Mesendoderm (in vitro differentiated cells): ENCODE data around the gene NFIC.
"Not testable (repeated sequence)": the region's sequence is repeated elsewhere in the genome, so short reads cannot be mapped to it uniquely, and the experiment has no call there.

ENCODE experiments used
- DNase-seq: peaks from one replicate; pipeline ENCODE4 v3.0.0; 2013
- H2AK5ac ChIP-seq: 2 replicates; pipeline ENCODE4 v1.6.1; 2013; ENCODE audit warnings: low read length, inconsistent platforms
- H2BK120ac ChIP-seq: 2 replicates; pipeline ENCODE4 v1.6.1; 2013; ENCODE audit warnings: low read depth, mild to moderate bottlenecking, low read length, moderate library complexity, mixed read lengths
- H2BK15ac ChIP-seq: replicated peaks from 2 replicates; pipeline ENCODE4 v1.6.1; 2013; ENCODE audit warnings: low read depth, mild to moderate bottlenecking, moderate library complexity
- H2BK5ac ChIP-seq: 2 replicates; pipeline ENCODE4 v1.6.1; 2013; ENCODE audit warnings: low read length, inconsistent platforms
- H3K18ac ChIP-seq: 2 replicates; pipeline ENCODE4 v1.6.1; 2013; ENCODE audit warnings: mild to moderate bottlenecking, low read length, mixed read lengths
- H3K23ac ChIP-seq: one replicate; pipeline ENCODE4 v1.6.1; 2013; ENCODE audit warnings: low read length
- H3K27ac ChIP-seq: 2 replicates; pipeline ENCODE4 v1.5.1; 2013; ENCODE audit warnings: low read depth, mild to moderate bottlenecking, inconsistent platforms, low read length, moderate library complexity
- H3K27me3 ChIP-seq: 2 replicates; pipeline ENCODE4 v1.6.1; 2013; ENCODE audit warnings: low read length, control low read depth, mild to moderate bottlenecking, inconsistent platforms; ENCODE audit not compliant: insufficient read depth, poor library complexity
- H3K36me3 ChIP-seq: 2 replicates; pipeline ENCODE4 v1.6.1; 2013; ENCODE audit warnings: low read length, inconsistent platforms; ENCODE audit not compliant: control insufficient read depth, insufficient read depth
- H3K4ac ChIP-seq: one replicate; pipeline ENCODE4 v1.6.1; 2013; ENCODE audit warnings: low read depth, mild to moderate bottlenecking, low read length, moderate library complexity
- H3K4me1 ChIP-seq: 2 replicates; pipeline ENCODE4 v1.6.1; 2013; ENCODE audit warnings: low read depth, low read length, inconsistent platforms; ENCODE audit not compliant: control insufficient read depth
- H3K4me2 ChIP-seq: 2 replicates; pipeline ENCODE4 v1.6.1; 2013; ENCODE audit warnings: low read length
- H3K4me3 ChIP-seq: 2 replicates; pipeline ENCODE4 v1.5.1; 2013; ENCODE audit warnings: mild to moderate bottlenecking, low read length
- H3K56ac ChIP-seq: one replicate; pipeline ENCODE4 v1.6.1; 2013; ENCODE audit warnings: low read length
- H3K79me1 ChIP-seq: 2 replicates; pipeline ENCODE4 v1.6.1; 2013; ENCODE audit warnings: low read length, inconsistent platforms
- H3K79me2 ChIP-seq: 2 replicates; pipeline ENCODE4 v1.6.1; 2013; ENCODE audit warnings: mild to moderate bottlenecking, low read length; ENCODE audit not compliant: control insufficient read depth, insufficient read depth
- H3K9ac ChIP-seq: 2 replicates; pipeline ENCODE4 v1.6.1; 2013; ENCODE audit warnings: low read length, inconsistent platforms
- H4K5ac ChIP-seq: one replicate; pipeline ENCODE4 v1.6.1; 2013; ENCODE audit warnings: low read length
- H4K8ac ChIP-seq: one replicate; pipeline ENCODE4 v1.6.1; 2013; ENCODE audit warnings: low read depth, mild to moderate bottlenecking, control low read depth, low read length, moderate library complexity
- WGBS: extraction: QIAGEN DNeasy Blood & Tissue Kit; methylation state at CpG from one replicate; pipeline ENCODE4 v1.1.7; 2013; ENCODE audit warnings: low lambda C conversion rate, missing lambda C conversion rate; ENCODE audit not compliant: insufficient coverage; ENCODE audit errors: extremely low coverage; 5-methylcytosine and 5-hydroxymethylcytosine counted together

Gene NFIC

GRCh38 chr19:3342246-3342645 is 24.1 kb upstream of the NFIC start:
- Histone ChIP-seq H3K9ac (no peak overlapping the region), H3K79me1 (no peaks in the 10 kb centered on the region), H3K36me3 (no peaks in the 10 kb centered on the region), H3K23ac (no peak overlapping the region), H3K4me1 (no peaks in the 10 kb centered on the region), H2AK5ac (no peak overlapping the region), H2BK120ac (no peak overlapping the region), H3K18ac (no peak overlapping the region), H3K27me3 (no peaks in the 10 kb centered on the region), H3K27ac (no peak overlapping the region), H3K4me2 (no peak overlapping the region), H3K4me3 (no peak overlapping the region), H3K4ac (no peak overlapping the region), H4K5ac (no peak overlapping the region), H3K79me2 (no peaks in the 10 kb centered on the region), H3K56ac (no peak overlapping the region), H2BK15ac (no peak overlapping the region), H2BK5ac (no peak overlapping the region), H4K8ac (no peak overlapping the region)
- WGBS: no CpG with 5 or more reads among the region's 9 CpGs
- no peak for DNase-seq

- not testable (repeated sequence) for H3K36me3 ChIP-seq, H3K27ac ChIP-seq, H3K79me1 ChIP-seq, H3K27me3 ChIP-seq, H4K8ac ChIP-seq, H2BK5ac ChIP-seq, H3K9ac ChIP-seq, H2AK5ac ChIP-seq, H2BK15ac ChIP-seq, H3K4me2 ChIP-seq, H2BK120ac ChIP-seq, H3K4ac ChIP-seq, H3K79me2 ChIP-seq, DNase-seq, H3K23ac ChIP-seq, H3K56ac ChIP-seq, H3K4me3 ChIP-seq, H3K4me1 ChIP-seq, H3K18ac ChIP-seq, H4K5ac ChIP-seq
- WGBS: no CpG with 5 or more reads among the region's 9 CpGs
These were observed 23.4 kb upstream of the NFIC start for GRCh38 chr19:3342962-3343361.

GRCh38 chr19:3343619-3344502 is 22.5 kb upstream of the NFIC start:
- Histone ChIP-seq H3K18ac (no peak overlapping the region), H4K5ac (no peak overlapping the region), H2BK120ac (no peak overlapping the region), H2AK5ac (no peak overlapping the region), H2BK15ac (no peak overlapping the region), H3K4me1 (no peaks in the 10 kb centered on the region), H3K27ac (no peak overlapping the region), H3K56ac (no peak overlapping the region), H2BK5ac (no peak overlapping the region), H4K8ac (no peak overlapping the region), H3K23ac (no peak overlapping the region), H3K9ac (no peak overlapping the region), H3K79me1 (no peaks in the 10 kb centered on the region), H3K27me3 (no peaks in the 10 kb centered on the region), H3K4me3 (no peak overlapping the region), H3K4me2 (no peak overlapping the region), H3K36me3 (no peaks in the 10 kb centered on the region), H3K79me2 (no peaks in the 10 kb centered on the region), H3K4ac (no peak overlapping the region)
- WGBS: no CpG with 5 or more reads among the region's 26 CpGs
- DNase-seq: peak; percentile 55

GRCh38 chr19:3344608-3345598 is 21.5 kb upstream of the NFIC start:
- Histone ChIP-seq H3K27ac (no peak overlapping the region), H2BK15ac (no peak overlapping the region), H3K79me1 (no peaks in the 10 kb centered on the region), H3K4me3 (no peak overlapping the region), H3K23ac (no peak overlapping the region), H3K4me2 (no peak overlapping the region), H4K8ac (no peak overlapping the region), H3K27me3 (no peaks in the 10 kb centered on the region), H2BK120ac (no peak overlapping the region), H3K56ac (no peak overlapping the region), H3K4me1 (no peaks in the 10 kb centered on the region), H3K36me3 (no peaks in the 10 kb centered on the region), H3K79me2 (no peaks in the 10 kb centered on the region), H4K5ac (no peak overlapping the region), H3K18ac (no peak overlapping the region), H2AK5ac (no peak overlapping the region), H2BK5ac (no peak overlapping the region), H3K9ac (no peak overlapping the region), H3K4ac (no peak overlapping the region)
- DNase-seq: no peak
- WGBS: no CpG with 5 or more reads among the region's 25 CpGs

- Histone ChIP-seq H3K4me1 (no peaks in the 10 kb centered on the region), H3K4me3 (no peak overlapping the region), H3K4ac (no peak overlapping the region), H4K8ac (no peak overlapping the region), H3K27me3 (no peaks in the 10 kb centered on the region), H3K56ac (no peak overlapping the region), H4K5ac (no peak overlapping the region), H3K4me2 (no peak overlapping the region), H3K18ac (no peak overlapping the region), H2BK15ac (no peak overlapping the region), H3K9ac (no peak overlapping the region), H2BK5ac (no peak overlapping the region), H3K36me3 (no peaks in the 10 kb centered on the region), H3K79me2 (no peaks in the 10 kb centered on the region), H3K23ac (no peak overlapping the region), H2BK120ac (no peak overlapping the region), H3K79me1 (no peaks in the 10 kb centered on the region), H2AK5ac (no peak overlapping the region), H3K27ac (no peak overlapping the region)
- DNase-seq: no peak
- no CpG with 5 or more reads among the region's 15 CpGs for WGBS
These were observed 20.4 kb upstream of the NFIC start for GRCh38 chr19:3345850-3346460.
